Liver (tissue), 9 donors: Measurements from ENCODE around the gene ANKRD34B. TPM values are rescaled to one million over a fixed set of nuclear protein-coding genes. Genes with fewer than 3 reads are reported as not detected.

ENCODE experiments used
- DNase-seq: peaks from one replicate; pipeline ENCODE4 v3.0.0-alpha.2; 2017; ENCODE audit warnings: low spot score
- H3K27ac ChIP-seq, 2 donors: one replicate each; pipeline ENCODE4 v1.7.0; 2013; ENCODE audit warnings: inconsistent platforms in 2 of 2, low read length in 2 of 2, control low read depth in 1 of 2, low read depth in 1 of 2, mild to moderate bottlenecking in 1 of 2
- H3K27me3 ChIP-seq, 4 donors: one replicate each; pipeline versions ENCODE4 v1.6.1 to v1.7.0; 2013; ENCODE audit warnings: low read length in 3 of 4, inconsistent platforms in 1 of 4, mild to moderate bottlenecking in 1 of 4, moderate library complexity in 1 of 4; ENCODE audit not compliant: control insufficient read depth in 4 of 4, insufficient read depth in 4 of 4
- H3K36me3 ChIP-seq, 4 donors: one replicate each; pipeline versions ENCODE4 v1.6.1 to v1.7.0; 2013; ENCODE audit warnings: low read length in 3 of 4, mild to moderate bottlenecking in 3 of 4, low read depth in 1 of 4, moderate library complexity in 1 of 4; ENCODE audit not compliant: control insufficient read depth in 4 of 4, insufficient read depth in 3 of 4
- H3K4me1 ChIP-seq, 4 donors: one replicate each; pipeline versions ENCODE4 v1.6.1 to v1.7.0; 2013; ENCODE audit warnings: low read length in 3 of 4, mild to moderate bottlenecking in 3 of 4, moderate library complexity in 1 of 4; ENCODE audit not compliant: control insufficient read depth in 4 of 4, insufficient read depth in 4 of 4
- H3K4me3 ChIP-seq, 3 donors: one replicate each; pipeline versions ENCODE4 v1.6.1 to v1.7.0; 2013; ENCODE audit warnings: low read length in 3 of 3, control low read depth in 1 of 3, low read depth in 1 of 3, mild to moderate bottlenecking in 1 of 3
- H3K9ac ChIP-seq, 2 donors: one replicate each; pipeline ENCODE4 v1.7.0; 2013; ENCODE audit warnings: low read length in 2 of 2, mild to moderate bottlenecking in 2 of 2, moderate library complexity in 2 of 2, control low read depth in 1 of 2, low read depth in 1 of 2
- H3K9me3 ChIP-seq, 4 donors: one replicate each; pipeline versions ENCODE4 v1.6.1 to v1.7.0; 2013; ENCODE audit warnings: low read length in 3 of 4; ENCODE audit not compliant: control insufficient read depth in 4 of 4
- CTCF ChIP-seq: fragments of 150-350 bp; IDR thresholded peaks from 2 replicates; pipeline ENCODE4 v1.5.1; 2017; ENCODE audit warnings: improper control_type of control experiment, low read depth, low read length; ENCODE audit not compliant: missing input control
- EGR1 ChIP-seq, 2 donors: IDR thresholded peaks; 2 replicates each; pipeline ENCODE4 v1.6.1; 2016 to 2018; ENCODE audit warnings: antibody characterized with exemption in 2 of 2, low read depth in 2 of 2
- FOXA1 ChIP-seq: IDR thresholded peaks from 2 replicates; pipeline ENCODE4 v1.6.1; 2016; ENCODE audit warnings: antibody characterized with exemption
- JUND ChIP-seq, 2 donors: IDR thresholded peaks; 2 replicates each; pipeline ENCODE4 v1.6.1; 2016; ENCODE audit warnings: antibody characterized with exemption in 2 of 2
- MAX ChIP-seq: IDR thresholded peaks from 2 replicates; pipeline ENCODE4 v1.6.1; 2016; ENCODE audit warnings: antibody characterized with exemption
- NR2F2 ChIP-seq: IDR thresholded peaks from 2 replicates; pipeline ENCODE4 v1.6.1; 2016; ENCODE audit warnings: antibody characterized with exemption
- RAD21 ChIP-seq, 2 donors: IDR thresholded peaks; 2 replicates each; pipeline ENCODE4 v1.6.1; 2016; ENCODE audit warnings: antibody characterized with exemption in 2 of 2, mild to moderate bottlenecking in 2 of 2
- TAF1 ChIP-seq: conservative IDR thresholded peaks from 2 replicates; pipeline ENCODE4 v1.6.1; 2016; ENCODE audit warnings: antibody characterized with exemption, mild to moderate bottlenecking
- WGBS: extraction: QIAGEN DNeasy Blood & Tissue Kit; methylation state at CpG from one replicate; pipeline ENCODE4 v1.1.7; 2013; 5-methylcytosine and 5-hydroxymethylcytosine counted together
- polyA plus RNA-seq, 2 donors: library from polyadenylated mRNA; stranded (reverse) in 1 of 2; unstranded in 1 of 2; fragments of 200-250 nt in 1 of 2; fragments of >200 nt in 1 of 2; fragmentation: Nextera tagmentation in 1 of 2; extraction: Ambion mirVana in 1 of 2; gene quantifications; one replicate each; pipeline versions ENCODE4 v1.2.1 to v1.2.3, GENCODE V29; 2013 to 2015
- total RNA-seq, 2 donors: library from RNA; depleted of rRNA; stranded (reverse); fragments of >200 nt; gene quantifications; one replicate each; pipeline ENCODE4 v1.2.3, GENCODE V29; 2014
- TF ChIP-seq, protein P1 (sequence below): IDR thresholded peaks from 2 replicates; pipeline ENCODE4 v1.6.1; 2016; ENCODE audit warnings: antibody characterized with exemption, mild to moderate bottlenecking
- TF ChIP-seq, protein P2 (sequence below): IDR thresholded peaks from 2 replicates; pipeline ENCODE4 v1.6.1; 2016; ENCODE audit warnings: antibody characterized with exemption
- TF ChIP-seq, protein P3 (sequence below): IDR thresholded peaks from 2 replicates; pipeline ENCODE4 v1.6.1; 2016; ENCODE audit warnings: antibody characterized with exemption
- donor health status: healthy.
- donor health status: healthy.
- donor health status: healthy.
- donor health status: healthy.
- donor health status: healthy.

ANKRD34B gene
- total and polyA plus RNA-seq, 4 donors, result 0.04 to 0.05 TPM; not detected in 2

- TF ChIP-seq, protein P1, sequence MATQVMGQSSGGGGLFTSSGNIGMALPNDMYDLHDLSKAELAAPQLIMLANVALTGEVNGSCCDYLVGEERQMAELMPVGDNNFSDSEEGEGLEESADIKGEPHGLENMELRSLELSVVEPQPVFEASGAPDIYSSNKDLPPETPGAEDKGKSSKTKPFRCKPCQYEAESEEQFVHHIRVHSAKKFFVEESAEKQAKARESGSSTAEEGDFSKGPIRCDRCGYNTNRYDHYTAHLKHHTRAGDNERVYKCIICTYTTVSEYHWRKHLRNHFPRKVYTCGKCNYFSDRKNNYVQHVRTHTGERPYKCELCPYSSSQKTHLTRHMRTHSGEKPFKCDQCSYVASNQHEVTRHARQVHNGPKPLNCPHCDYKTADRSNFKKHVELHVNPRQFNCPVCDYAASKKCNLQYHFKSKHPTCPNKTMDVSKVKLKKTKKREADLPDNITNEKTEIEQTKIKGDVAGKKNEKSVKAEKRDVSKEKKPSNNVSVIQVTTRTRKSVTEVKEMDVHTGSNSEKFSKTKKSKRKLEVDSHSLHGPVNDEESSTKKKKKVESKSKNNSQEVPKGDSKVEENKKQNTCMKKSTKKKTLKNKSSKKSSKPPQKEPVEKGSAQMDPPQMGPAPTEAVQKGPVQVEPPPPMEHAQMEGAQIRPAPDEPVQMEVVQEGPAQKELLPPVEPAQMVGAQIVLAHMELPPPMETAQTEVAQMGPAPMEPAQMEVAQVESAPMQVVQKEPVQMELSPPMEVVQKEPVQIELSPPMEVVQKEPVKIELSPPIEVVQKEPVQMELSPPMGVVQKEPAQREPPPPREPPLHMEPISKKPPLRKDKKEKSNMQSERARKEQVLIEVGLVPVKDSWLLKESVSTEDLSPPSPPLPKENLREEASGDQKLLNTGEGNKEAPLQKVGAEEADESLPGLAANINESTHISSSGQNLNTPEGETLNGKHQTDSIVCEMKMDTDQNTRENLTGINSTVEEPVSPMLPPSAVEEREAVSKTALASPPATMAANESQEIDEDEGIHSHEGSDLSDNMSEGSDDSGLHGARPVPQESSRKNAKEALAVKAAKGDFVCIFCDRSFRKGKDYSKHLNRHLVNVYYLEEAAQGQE, result no peak
- no peak for TF ChIP-seq JUND (IDR thresholded peaks at IDR 0.05)
These were observed 29.4 kb downstream of the ANKRD34B start (continued) for GRCh38 chr5:80540691-80541090.

DNA sequence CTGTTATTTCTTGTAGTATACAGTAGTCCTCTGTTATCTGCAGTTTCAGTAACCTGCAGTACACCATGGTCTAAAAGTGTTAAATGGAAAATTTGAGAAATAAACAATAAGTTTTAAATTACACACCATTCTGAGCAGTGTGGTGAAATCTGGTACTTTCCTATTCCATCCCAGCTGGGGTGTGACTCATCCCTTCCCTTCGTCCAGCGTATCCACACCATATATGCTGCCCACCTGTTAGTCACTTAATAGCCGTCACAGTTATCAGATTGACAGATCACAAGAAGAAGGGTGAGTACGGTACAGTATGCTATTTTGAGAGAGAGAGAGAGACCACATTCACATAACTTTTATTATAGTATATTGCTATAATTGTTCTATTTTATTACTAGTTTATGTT is 53.3 kb downstream of the ANKRD34B start:
- no peak for DNase-seq
- H3K4me3 ChIP-seq, result no peak overlapping the region
- TF ChIP-seq MAX (no peak), RAD21 (IDR thresholded peaks at IDR 0.05) (no peak), TAF1 (no peak), FOXA1 (no peak), CTCF (no peak), EGR1 (IDR thresholded peaks at IDR 0.05; ENCODE audit: low read depth in 2 of 2) (no peak), NR2F2 (no peak)
- TF ChIP-seq, protein P1, result no peak
- TF ChIP-seq, protein P2, sequence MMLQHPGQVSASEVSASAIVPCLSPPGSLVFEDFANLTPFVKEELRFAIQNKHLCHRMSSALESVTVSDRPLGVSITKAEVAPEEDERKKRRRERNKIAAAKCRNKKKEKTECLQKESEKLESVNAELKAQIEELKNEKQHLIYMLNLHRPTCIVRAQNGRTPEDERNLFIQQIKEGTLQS, result no peak
- TF ChIP-seq, protein P3, sequence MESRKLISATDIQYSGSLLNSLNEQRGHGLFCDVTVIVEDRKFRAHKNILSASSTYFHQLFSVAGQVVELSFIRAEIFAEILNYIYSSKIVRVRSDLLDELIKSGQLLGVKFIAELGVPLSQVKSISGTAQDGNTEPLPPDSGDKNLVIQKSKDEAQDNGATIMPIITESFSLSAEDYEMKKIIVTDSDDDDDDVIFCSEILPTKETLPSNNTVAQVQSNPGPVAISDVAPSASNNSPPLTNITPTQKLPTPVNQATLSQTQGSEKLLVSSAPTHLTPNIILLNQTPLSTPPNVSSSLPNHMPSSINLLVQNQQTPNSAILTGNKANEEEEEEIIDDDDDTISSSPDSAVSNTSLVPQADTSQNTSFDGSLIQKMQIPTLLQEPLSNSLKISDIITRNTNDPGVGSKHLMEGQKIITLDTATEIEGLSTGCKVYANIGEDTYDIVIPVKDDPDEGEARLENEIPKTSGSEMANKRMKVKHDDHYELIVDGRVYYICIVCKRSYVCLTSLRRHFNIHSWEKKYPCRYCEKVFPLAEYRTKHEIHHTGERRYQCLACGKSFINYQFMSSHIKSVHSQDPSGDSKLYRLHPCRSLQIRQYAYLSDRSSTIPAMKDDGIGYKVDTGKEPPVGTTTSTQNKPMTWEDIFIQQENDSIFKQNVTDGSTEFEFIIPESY, result no peak
- H3K9ac ChIP-seq, result no peak overlapping the region
- H3K9me3 ChIP-seq, result no peaks in the 10 kb centered on the region
- WGBS, result 94% methylated on average over 4 of the region's 4 CpGs
- H3K36me3 ChIP-seq, result peaks cover 0 to 2% (median 0%) of the 10 kb centered on the region in 4 donors
- H3K27ac ChIP-seq, result no peak overlapping the region
- no peaks in the 10 kb centered on the region for H3K27me3 ChIP-seq
- H3K4me1 ChIP-seq, result no peaks in the 10 kb centered on the region
